GM21515 (cell line): ENCODE measurements around the gene ZNF652.
"Not testable (repeated sequence)": the region's sequence is repeated elsewhere in the genome, so short reads cannot be mapped to it uniquely, and the experiment has no call there.

ENCODE experiments used
- ATAC-seq: cut with Tn5 transposase; IDR thresholded peaks from one replicate; pipeline ENCODE4 v1.9.1; 2021; ENCODE audit not compliant: unreplicated experiment

The ZNF652 gene

DNA sequence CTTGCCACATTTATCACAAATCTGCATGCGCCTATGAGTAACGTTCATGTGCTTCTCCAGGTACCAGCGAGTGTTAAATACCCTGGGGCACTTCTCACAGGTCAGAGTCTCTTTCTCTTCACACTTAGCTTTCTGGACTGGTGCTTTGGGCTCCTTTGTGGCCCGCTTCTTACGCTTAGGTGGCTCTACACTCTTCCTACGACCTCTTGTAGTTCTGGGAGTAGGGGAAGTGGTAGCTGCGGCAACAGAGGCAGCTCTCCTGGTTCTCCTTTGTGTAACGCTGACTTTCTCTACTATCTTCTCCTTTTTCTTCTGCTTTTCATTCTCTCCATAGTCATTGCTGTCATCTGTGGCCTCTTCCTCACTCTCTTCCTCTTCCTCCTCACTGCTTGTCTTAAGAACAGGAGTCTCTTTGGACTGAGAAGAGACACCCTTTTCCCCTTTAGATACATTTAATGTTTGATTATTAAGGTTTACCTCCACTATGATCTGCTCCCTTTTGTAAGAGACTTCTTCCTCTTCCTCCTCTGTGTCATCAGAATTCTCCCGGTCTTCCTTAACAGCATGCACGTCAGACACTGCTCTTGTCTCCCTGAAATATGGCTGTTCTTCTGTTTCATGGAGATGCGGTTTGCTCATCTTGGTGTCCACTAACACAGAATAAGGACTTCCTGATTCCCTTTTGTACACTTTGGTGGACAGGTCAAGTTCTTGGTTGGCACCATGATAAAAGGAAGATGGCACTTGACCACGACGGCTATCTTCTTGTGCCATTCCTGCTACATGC is 45.0 kb downstream of the ZNF652 start:
- ATAC-seq: no peak

DNA sequence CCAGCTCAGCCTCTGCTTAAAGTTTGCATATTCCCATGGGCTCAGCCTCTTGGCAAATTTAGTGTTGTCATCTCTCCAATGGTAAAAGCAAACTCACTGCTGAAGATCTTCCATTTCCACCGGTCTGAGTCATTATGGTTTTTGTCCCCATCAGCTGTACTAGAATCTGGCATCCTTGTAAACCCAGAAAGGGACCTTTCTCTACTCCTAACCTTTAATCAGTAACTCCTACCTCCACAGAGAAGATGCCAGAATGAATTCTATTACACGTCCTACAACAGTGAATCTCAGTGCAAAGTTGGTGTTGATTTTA is 45.8 kb downstream of the ZNF652 start:
- no peak for ATAC-seq

DNA sequence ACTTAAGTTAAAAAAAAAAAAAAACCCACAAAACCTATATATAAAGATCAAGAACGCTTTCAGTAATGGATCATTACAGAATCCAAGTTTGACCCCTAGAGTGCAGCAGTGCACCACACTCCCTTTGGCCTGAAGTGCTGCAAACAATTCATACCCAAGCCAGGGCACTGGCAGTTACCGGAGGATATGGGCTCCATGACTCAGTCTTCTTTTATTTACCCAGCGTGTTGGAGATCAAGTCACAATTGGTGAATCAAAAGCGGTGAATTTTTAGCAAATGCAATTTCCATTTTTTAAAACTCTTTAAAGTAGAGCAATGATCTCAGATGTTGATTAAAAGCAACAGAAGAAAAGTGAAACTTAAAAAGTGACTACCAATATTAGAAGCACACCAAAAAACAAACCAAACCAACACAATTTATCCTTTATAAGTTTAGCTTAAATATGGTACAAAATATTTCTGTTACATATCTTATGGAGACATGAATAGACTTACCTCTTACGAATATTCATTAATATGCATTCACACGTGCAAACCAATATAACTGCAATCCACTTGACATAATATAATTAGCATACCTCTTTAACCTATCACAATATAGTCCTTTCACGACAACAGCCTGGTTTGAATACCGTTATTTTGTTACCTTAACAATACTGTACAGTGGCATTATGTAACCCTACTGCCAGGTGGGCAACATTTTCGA is 46.3 kb downstream of the ZNF652 start:
- ATAC-seq: peak; percentile 74

DNA sequence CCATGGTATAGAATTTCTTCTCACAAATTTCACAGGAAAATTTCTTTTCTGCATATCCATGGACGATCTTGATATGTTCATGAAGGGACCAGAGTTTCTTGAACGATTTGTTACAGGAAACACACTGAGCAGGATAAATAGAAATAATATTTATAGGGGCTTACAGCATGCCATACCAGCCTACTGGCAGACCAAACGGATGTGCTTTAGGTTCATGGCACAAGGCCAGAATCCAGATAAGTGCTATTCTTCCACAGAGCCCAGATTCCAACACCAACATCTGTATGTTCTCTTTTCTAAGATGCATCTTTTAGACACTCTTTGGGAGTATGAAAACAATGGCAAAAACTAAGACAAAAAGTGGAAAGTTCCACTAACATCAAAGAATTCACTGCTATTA is 49.3 kb downstream of the ZNF652 start:
- ATAC-seq: no peak

DNA sequence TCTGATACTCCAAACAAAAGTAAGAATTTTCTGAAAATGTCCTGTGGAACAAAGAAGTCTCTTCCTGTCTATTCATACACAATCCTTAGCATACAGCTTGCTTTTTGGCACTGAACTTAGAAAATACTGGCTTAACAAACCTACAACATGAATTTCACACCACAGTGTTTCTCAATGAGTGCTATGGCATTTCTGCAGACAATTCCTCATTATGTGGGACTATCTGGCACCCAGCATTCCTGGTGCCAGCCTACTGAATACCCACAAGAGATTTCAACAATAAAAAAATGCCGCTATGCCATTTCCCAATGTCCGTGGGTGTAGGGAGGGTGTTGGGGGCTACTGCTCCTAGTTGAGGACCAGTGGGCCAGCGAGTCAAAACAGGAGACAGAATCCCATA is 62.1 kb downstream of the ZNF652 start:
- ATAC-seq: no peak

DNA sequence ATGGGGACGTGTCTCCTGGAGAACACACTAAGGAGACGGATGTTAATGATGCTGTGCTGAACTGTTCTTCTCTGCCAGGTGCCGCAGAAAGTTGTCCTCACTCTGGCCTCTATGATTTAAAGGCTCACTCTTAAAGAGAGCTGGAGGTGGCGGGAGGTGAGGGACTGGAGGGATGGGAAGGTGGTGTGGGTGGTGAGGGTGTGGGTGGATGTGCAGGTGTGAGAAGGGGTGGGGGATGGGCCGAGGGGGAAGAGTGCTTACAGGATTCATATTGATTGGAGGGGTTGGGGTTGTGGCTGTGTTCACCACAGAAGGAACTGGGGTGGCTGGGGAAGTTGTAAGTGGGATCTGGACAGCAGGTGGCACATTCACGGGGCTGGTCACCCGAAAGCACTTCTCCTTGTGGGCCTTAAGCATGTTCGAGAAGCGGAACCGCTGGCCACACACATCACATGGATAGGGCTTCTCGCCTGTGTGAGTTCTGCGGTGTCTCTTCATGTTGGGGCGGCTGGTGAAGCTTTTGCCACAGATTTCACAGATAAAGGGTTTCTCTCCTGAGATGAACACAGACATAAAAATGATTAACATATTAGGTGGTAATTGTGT is 63.6 kb downstream of the ZNF652 start:
- ATAC-seq: no peak

DNA sequence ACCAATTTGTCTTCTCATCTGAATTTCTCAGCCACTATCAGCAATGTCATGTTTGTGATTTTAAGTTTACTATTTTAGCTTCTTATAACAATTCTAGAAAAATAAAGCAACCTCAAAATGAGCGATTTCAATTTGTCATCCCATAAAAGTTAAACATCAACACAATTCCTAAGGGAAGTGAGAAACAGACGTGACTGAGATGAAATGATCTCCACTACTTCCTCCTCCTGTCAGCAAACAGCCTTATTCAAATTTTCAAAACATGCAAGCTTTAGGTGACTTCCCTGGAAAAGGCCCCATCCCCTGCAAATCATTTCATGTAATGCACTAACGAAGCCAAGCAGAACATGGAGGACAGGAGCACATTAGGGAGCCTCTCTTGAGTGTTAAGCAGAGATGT is 64.9 kb downstream of the ZNF652 start:
- ATAC-seq: no peak

DNA sequence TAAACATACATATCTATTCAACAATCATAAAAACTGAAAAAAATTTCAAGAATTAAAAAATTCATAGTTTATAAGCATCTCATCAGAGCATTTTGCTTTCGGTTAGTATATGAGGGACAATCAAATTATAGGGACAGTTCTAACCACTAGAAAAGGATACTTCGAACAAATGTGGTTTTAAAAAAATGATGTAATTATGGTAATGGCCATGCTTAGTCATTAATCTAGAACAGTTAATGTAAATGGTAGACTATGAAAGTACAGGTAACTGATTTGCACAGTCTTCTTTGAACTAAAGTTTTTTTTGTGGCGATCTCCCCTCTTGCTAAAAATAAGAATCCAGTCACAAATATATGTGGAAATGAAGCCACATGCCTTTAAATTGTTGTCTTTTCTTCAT is 67.9 kb downstream of the ZNF652 start:
- no peak for ATAC-seq

DNA sequence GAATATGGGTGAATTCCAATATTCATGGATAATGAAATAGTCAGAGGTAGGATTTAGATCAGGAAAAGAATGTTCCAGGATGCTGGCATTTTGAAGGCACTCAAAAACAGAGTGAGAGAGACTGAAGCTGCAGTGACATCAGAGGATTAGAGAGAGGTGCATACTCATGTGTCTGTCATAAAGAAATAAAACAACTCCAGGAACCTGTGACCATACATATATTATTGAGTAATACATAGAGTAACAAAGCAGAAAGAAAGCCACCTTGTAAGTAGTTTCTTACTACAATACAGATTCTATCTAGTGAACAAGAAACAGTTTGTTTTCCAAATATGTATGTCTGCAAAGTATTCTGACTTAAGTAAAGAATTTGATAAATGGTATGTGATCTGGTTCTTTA is 69.1 kb downstream of the ZNF652 start:
- no peak for ATAC-seq

DNA sequence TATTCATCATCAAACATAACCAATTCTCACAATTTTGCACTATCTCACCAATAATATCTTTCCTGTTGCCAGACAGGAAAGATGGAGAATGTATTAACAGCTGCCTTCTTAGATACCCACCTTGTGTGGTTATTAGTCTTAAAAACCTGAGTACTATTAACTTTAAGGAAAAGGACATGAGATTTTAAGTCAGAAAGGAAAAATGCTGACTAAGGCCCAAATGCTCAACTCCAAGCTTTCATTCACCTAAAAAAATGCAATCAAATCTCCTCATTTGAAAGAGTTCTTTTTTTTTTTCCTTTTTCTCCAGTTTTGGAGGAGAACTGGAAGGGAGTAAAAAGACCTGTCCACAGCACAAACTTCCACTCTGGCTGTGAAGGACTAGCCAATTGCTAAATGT is 70.1 kb downstream of the ZNF652 start:
- no peak for ATAC-seq

DNA sequence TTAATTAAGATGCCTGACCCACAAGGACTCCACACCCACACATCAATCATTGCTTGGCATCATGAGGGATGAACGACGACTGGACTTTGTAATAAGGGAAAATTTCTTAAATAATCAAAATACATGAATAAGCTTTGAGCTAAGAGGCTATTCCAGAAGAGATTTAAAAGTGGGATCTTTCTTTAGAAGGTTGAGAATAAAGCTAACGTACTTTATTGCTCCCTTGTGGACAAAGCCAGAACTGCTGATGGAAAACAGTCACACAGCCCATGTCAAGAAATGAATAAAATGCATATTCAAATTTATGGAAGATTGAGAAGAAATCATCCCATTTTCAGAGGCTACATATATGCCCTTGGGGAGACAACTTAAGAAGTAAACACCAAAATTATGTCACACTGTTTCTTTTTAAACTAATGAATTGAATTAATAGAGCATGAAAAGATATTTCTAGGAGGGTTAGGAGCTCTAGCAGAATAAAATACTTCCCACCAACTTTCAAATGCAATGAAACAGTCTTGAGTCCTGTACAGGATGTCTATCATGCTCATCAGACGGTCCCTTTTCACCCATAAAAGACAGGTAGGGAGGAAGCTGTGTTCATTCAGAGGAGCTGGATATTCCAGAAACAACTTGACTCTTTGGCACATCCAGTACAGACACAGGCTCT is 71.2 kb downstream of the ZNF652 start:
- ATAC-seq: no peak

DNA sequence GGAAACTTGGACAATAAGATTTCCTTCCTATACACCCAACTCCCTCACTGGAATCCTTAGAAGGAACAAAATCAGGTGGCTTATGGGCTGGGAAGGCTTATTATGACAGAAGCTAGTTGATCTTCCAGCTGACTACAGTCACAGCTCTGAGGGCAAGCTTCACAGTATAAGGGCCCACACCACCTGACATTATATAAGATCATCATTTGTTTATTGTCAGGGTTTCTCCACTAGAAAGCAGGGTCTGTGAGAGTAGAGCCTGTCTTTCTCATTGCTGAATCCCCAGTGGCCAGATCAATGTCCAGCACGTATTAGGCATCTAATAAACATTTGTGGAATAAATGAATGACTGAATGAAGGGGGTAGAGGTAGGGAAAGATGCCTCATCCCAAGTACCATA is 73.7 kb downstream of the ZNF652 start:
- ATAC-seq: no peak

DNA sequence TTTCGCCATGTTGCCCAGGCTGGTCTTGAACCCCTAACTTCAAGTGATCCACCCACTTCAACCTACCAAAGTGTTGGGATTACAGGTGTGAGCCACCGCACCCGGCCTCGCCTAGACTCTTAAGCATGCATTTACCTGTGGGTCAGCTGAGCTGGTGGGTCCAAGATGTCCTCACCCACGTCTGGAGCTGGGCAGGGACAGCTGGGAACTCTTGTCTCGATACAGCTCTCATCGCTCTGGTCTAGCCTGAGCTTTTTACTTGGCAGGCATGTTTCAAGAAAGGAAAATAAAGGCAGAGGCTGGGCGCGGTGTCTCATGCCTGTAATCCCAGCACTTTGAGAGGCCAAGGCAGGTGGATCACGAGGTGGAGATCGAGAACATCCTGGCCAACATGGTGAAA is 74.6 kb downstream of the ZNF652 start:
- no peak for ATAC-seq

DNA sequence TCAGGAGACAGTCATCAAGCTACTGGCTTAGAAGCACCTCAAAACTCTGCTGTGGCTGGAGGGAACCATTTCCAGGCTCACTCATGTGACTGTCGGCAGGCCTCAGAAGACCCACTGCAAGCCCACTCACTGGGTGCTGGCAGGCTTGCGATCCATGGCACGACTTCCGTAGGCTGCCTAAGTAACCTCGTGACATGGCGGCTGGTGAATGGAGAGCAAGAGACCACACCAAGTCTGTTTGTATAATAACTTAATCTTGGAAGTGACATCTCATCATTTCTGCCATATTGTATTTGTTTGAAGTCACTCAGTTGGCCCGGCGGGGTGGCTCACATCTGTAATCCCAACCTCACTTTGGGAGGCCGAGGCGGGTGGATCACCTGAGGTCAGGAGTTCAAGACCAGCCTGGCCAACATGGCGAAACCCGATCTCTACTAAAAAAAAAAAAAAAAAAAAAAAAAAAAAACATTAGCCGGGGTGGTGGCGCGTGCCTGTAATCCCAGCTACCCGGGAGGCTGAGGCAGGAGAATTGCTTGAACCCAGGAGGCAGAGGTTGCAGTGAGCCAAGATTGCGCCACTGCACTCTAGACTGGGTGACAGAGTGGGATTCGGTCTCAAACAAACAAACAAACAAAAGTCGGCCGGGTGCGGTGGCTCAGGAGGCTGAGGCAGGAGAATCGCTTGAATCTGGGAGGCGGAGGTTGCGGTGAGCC is 75.6 kb downstream of the ZNF652 start:
- ATAC-seq: not testable (repeated sequence)

DNA sequence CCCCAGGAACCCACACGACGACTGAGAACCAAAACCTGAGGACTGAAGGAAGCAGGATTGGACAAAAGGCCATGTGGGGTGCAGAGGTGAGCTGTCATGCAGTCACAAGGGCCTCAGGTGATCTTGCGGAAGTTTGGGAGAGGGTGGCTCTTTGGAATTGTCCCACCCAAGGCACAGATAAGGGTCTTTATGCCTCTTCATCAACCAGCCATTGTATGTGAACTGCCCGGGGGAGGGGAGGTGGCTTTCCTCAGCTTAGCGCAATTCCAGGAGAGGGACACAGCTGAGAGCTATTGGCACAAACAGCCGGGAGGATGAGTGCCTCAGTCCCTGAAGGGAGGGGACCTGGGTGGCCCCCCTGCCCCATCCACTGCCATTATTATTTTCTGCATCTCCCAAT is 76.3 kb downstream of the ZNF652 start:
- ATAC-seq: no peak

DNA sequence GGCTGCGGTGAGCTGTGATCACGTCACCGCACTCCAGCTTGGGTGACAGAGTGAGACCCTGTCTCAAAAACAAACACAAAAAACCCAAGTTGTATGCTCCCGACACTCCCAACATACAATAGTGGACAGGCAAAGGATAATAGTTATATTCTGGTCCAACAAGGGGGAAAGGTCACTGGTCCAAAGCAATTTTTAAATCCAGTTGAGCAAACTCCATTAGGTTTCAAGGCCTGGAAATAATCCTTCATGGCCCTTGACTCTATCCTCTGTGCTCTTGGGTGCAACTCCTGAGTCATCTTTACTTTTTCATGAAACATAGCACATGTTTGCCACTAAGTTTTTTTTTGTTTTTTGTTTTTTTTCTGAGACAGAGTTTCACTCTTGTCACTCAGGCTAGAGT is 81.1 kb downstream of the ZNF652 start:
- ATAC-seq: no peak

DNA sequence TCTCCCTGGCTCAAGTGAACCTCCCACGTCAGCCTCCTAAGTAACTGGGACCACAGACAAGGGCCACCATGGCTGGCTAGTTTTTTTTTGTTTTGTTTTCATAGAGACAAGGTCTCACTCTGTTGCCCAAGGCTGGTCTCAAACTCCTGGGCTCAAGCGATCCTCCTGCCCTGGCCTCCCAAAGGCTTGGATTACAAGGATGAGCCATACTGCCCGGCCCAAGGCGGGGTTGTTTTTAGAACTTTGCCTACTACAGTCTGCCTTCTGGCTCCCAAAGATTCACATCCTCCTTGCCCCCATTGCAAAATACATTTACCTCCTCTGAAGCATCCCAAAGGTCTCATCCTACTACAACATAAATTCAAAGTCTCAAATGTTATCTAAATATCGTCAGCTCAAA is 82.0 kb downstream of the ZNF652 start:
- ATAC-seq: no peak

DNA sequence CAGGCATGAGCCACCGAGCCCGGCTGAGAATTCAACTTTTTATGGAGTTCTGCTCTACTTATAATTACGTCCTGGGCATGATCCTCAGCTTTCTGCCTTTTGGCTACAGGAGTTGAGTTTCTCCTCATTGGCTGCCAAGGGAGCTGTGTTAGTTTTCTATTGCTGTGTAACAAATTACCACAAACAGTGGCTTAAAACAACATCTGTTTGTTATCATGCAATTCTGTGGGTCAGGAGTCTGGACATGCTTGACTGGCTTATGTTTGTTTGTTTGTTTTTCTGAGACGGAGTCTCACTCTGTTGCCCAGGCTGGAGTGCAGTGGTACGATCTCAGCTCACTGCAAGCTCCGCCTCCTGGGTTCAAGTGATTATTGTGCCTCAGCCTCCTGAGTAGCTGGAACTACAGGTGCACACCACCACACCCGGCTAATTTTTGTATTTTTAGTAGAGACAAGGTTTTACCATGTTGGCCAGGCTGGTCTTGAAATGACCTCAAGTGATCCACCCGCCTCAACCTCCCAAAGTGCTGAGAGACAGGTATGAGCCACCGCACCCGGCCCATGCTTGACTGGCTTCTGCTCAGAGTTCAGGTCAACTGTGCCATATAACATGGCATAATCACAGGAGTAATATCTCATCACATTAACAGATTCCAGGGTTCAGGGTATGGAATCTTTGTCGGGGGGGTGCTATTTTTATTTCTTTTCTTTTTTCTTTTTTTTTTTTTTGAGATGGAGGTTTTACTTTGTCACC is 82.6 kb downstream of the ZNF652 start:
- not testable (repeated sequence) for ATAC-seq

DNA sequence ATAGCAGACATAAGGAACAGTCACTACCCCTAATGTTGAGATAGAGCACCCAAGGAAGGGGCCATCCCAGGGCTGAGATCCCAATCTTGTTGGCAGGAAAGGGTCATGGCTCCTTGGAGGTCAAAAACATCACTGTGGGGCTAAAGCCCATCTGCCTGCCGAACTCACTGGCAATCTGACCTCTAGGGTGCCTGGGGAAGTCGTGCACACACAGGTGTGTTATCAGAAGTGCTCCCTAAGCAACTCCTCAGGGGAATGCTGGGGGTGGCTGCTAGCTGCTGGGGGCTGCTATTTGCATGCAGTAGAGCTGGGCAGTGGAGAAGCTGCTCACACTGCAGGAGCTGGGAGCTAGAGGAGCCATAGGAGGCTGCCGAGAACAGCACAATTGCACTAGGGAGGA is 84.0 kb downstream of the ZNF652 start:
- no peak for ATAC-seq

DNA sequence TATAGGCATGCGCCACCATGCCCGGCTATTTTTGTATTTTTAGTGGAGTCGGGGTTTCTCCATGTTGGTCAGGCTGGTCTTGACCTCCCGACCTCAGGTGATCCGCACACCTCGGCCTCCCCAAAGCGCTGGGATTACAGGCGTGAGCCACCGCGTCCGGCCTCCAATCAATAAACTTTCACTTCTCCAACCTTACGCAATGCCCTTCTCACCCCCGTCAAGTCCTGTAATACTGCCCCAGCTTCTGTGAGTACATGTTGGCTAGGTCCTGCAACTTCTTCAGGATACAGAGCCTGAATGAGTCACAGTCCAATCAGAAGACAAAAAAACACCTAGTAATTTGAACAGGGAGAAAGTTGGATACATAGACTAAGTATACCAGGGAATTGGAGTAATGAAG is 84.4 kb downstream of the ZNF652 start:
- ATAC-seq: no peak

DNA sequence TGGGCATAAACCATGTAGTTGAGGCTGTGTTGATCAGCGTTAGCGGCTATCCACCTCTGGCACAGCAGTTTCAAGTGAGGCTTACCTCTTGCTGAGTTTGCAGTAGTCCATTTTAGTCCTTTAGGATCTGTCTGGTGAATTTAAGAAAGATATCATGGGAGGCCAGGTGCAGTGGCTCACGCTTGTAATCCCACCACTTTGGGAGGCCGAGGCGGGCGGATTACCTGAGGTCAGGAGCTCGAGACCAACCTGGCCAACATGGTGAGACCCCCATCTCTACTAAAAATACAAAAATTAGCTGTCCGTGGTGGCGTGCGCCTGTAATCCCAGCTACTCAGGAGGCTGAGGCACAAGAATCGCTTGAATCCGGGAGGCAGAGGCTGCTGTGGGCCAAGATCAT is 86.1 kb downstream of the ZNF652 start:
- ATAC-seq: not testable (repeated sequence)
